HG03457 (cell line): ENCODE data around the gene NSDHL.
"Not testable (repeated sequence)": the region's sequence is repeated elsewhere in the genome, so short reads cannot be mapped to it uniquely, and the experiment has no call there.

Source experiments
- ATAC-seq: cut with Tn5 transposase; IDR thresholded peaks from one replicate; pipeline ENCODE4 v1.9.1; 2021; ENCODE audit warnings: moderate number of reproducible peaks; ENCODE audit not compliant: unreplicated experiment

The NSDHL gene

GRCh38 chrX:152830312-152831305, at the start of gene NSDHL, which contains the start of gene CETN2:
NSDHL (plus strand) TSS chrX:152831063; CDS start chrX:152846325, 15,262 bp downstream.
CETN2 (minus strand) TSS chrX:152830757; CDS start chrX:152830710, 47 bp downstream.
- ATAC-seq, result peak; percentile 98

GRCh38 chrX:152787062-152787461, 43.8 kb upstream of the NSDHL start:
- peak; percentile 65 for ATAC-seq

GRCh38 chrX:152798945-152799344, 31.9 kb upstream of the NSDHL start:
- ATAC-seq, result no peak

- no peak for ATAC-seq
These were observed 24.8 kb upstream of the NSDHL start for GRCh38 chrX:152806035-152806434.

GRCh38 chrX:152810403-152810802, 20.5 kb upstream of the NSDHL start:
- no peak for ATAC-seq

GRCh38 chrX:152813206-152813605, 17.7 kb upstream of the NSDHL start:
- no peak for ATAC-seq

- ATAC-seq, result no peak
These were observed 16.8 kb upstream of the NSDHL start for GRCh38 chrX:152814048-152814447.

GRCh38 chrX:152817078-152817764, 13.6 kb upstream of the NSDHL start:
- no peak for ATAC-seq

- ATAC-seq, result no peak
These were observed 12.5 kb upstream of the NSDHL start for GRCh38 chrX:152818356-152818755.

GRCh38 chrX:152819266-152819665, 11.6 kb upstream of the NSDHL start:
- ATAC-seq, result no peak

- ATAC-seq, result no peak
These were observed 11.1 kb upstream of the NSDHL start for GRCh38 chrX:152819732-152820131.

GRCh38 chrX:152821145-152821765, 9.6 kb upstream of the NSDHL start:
- no peak for ATAC-seq

- ATAC-seq, result no peak
These were observed 8.3 kb upstream of the NSDHL start for GRCh38 chrX:152822383-152823086.

GRCh38 chrX:152823657-152824056, 7.2 kb upstream of the NSDHL start:
- ATAC-seq, result no peak

GRCh38 chrX:152824841-152825374, 6.0 kb upstream of the NSDHL start:
- no peak for ATAC-seq

- no peak for ATAC-seq
These were observed 528 bp downstream of the NSDHL start for GRCh38 chrX:152831391-152831790.

GRCh38 chrX:152832520-152832919, 1.7 kb downstream of the NSDHL start:
- no peak for ATAC-seq

GRCh38 chrX:152833378-152833777, 2.5 kb downstream of the NSDHL start:
- no peak for ATAC-seq

GRCh38 chrX:152835470-152835869, 4.6 kb downstream of the NSDHL start:
- not testable (repeated sequence) for ATAC-seq

- ATAC-seq, result no peak
These were observed 12.0 kb downstream of the NSDHL start for GRCh38 chrX:152842772-152843338.
